ENCODE data around the gene TMEM200A.
"Not testable (repeated sequence)": the region's sequence is repeated elsewhere in the genome, so short reads cannot be mapped to it uniquely, and the experiment has no call there.

Gene TMEM200A

DNA sequence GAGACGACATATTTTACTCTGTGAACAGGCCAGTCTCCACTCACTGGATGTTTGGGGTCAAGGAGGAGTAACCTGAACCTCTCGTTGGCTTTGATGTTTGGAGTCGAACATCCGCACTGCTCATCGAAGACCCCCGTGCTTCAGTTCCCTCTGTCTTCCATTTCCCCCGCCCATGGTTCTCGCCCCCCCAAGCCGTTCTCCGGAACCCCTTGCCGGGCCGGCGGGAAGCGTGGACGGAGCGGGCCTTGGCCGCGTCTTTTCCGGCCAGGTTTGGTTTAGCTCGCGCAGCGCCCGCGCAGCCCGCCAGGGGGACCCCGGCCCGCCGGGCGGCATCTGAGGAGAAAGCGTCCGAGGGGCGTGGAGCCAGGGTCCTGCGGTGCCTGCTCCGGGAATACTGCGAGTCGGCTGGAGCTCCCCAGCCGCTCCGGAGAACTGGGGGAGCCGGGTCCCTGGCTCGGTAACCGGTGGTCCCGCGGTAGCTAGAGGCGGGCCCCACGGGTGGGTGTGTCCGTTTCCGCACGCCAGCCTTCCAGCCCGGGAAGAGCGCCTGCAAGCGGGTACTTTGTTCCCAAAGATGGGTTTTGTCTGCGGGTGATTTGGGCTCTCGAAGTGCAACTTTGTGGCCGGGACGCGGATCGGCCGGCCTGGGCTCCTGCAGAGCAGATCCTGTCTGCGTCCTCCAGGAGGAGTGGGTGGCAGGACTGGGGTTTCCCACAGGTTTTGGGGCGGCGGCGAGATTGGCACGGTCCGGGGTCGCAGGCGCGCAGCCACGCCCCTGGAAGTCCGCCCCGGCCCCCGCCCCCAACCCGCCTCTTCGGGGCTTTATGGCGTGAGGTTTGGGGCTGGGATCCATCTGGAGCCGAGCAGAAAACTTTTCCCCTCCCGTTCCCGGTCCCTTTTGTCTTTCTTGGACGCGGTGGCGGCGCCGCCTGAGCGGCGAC lies at the start of gene TMEM200A:
Gene TMEM200A, plus strand, starts transcription at position 852 of the 941 bp plus-strand sequence. CDS start 74,406 bp downstream, outside the sequence.
- Mint-ChIP-seq H3K9me3 (peaks cover 12% of the 10 kb centered on the region), H3K4me3 (peak within 1 kb of the TSS; percentile 78), H3K27ac (no peak within 1 kb of the TSS), H3K4me1 (ENCODE audit: low read depth) (peaks cover 17% of the 10 kb centered on the region), H3K36me3 (ENCODE audit: low read depth) (peaks cover 2% of the 10 kb centered on the region), H3K27me3 (ENCODE audit: low read depth) (peaks cover 50% of the 10 kb centered on the region)
- DNase-seq (ENCODE audit: low spot score) = peak; percentile 40

DNA sequence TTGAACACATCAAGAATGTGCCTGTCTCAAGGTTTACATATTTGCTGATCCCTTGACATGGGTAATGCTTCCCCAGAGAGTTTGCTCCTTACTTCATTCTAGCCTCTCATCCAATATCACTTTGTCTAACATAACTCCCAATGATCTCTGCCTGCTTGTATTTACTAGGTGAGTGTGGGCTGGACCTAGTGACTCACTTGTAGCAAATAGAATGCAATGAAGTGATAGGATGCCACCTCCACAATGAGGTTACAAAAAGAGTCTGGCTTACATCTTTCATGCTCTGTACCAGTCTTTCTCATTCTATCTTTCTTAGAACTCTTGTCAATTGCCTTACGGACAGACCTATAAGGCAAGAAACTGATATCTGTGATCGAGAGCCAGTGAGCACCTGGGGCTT lies 44.9 kb upstream of the TMEM200A start:
- Mint-ChIP-seq H3K9me3 (no peaks in the 10 kb centered on the region), H3K27ac (no peak overlapping the region), H3K27me3 (ENCODE audit: low read depth) (peaks cover 17% of the 10 kb centered on the region), H3K4me3 (no peak overlapping the region), H3K4me1 (ENCODE audit: low read depth) (peaks cover 5% of the 10 kb centered on the region), H3K36me3 (ENCODE audit: low read depth) (no peaks in the 10 kb centered on the region)
- no peak for DNase-seq (ENCODE audit: low spot score)

DNA sequence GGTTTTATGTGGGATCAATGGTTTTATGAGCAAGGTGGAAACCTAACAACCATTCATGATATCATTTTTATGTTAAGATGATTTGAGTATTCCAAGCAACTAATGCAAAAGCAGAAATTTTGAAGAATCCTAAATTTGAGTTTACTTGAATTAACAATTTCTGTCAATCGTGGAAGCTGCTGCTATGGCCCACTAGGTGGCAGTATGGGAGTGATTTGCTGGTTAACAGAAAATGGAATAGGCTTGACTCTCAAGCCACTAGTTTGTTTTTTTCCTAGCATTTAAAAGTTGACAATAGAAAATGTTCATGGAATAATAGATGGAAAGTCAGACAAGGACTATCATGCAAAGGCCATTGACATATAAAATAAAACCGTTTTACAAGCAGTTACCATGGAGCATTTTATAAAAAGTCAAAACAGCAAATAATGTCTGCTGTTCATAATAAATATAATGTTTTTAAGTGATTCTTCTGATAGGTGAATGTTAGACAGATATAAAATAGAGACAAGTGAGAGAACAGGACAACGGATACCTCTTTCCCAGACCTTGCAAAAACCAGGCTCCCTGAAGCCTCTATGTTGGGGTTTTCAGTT lies 43.0 kb upstream of the TMEM200A start:
- no peak overlapping the region for H3K27ac Mint-ChIP-seq
- no peaks in the 10 kb centered on the region for H3K9me3 Mint-ChIP-seq
- H3K27me3 Mint-ChIP-seq (ENCODE audit: low read depth) = peaks cover 17% of the 10 kb centered on the region
- H3K4me3 Mint-ChIP-seq = no peak overlapping the region
- H3K4me1 Mint-ChIP-seq (ENCODE audit: low read depth) = peaks cover 5% of the 10 kb centered on the region
- no peaks in the 10 kb centered on the region for H3K36me3 Mint-ChIP-seq (ENCODE audit: low read depth)
- DNase-seq (ENCODE audit: low spot score) = peak; percentile 26

DNA sequence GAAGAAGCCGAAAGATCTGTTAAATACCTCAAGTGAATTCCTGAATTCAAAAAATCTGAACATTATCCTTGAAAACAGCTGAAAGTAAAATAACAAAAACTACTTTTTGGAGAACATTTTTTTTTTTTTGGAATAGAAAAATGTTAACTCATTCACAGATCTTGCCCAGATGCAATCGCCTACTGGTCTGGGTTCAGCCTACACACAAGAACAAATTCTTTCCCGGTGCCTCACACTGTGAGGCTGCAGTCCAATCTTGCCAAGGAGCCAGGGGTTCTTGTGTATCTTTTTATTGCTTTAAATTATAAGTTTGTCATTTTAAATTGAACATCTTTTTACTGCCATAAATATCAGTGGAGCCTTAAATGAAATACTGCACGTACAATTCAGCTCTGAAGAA lies 41.2 kb upstream of the TMEM200A start:
- H3K4me3 Mint-ChIP-seq = no peak overlapping the region
- peaks cover 1% of the 10 kb centered on the region for H3K36me3 Mint-ChIP-seq (ENCODE audit: low read depth)
- H3K9me3 Mint-ChIP-seq = peaks cover 2% of the 10 kb centered on the region
- H3K27me3 Mint-ChIP-seq (ENCODE audit: low read depth) = peaks cover 11% of the 10 kb centered on the region
- no peak overlapping the region for H3K27ac Mint-ChIP-seq
- no peak for DNase-seq (ENCODE audit: low spot score)
- H3K4me1 Mint-ChIP-seq (ENCODE audit: low read depth) = peaks cover 5% of the 10 kb centered on the region

DNA sequence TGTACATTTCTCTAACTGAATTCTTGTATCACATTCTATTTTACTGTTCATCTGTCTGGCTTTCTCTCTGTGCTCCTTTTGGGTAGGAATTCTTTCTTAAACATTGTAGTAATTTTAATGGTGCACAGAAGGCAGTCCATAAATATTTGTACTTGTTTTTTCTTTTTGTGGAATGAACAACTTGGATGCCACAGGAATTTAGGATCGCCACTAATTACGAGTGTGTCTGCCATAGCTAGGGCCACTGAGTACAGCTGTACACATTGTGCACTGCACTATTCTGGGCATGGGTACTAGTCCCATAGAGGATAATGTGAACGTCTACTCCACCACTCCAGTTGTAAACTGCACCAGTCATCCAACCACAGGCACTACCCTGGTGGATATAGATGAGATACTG lies 39.3 kb upstream of the TMEM200A start:
- no peak overlapping the region for H3K4me3 Mint-ChIP-seq
- H3K36me3 Mint-ChIP-seq (ENCODE audit: low read depth) = peaks cover 1% of the 10 kb centered on the region
- H3K27ac Mint-ChIP-seq = no peak overlapping the region
- peaks cover 5% of the 10 kb centered on the region for H3K4me1 Mint-ChIP-seq (ENCODE audit: low read depth)
- peaks cover 7% of the 10 kb centered on the region for H3K9me3 Mint-ChIP-seq
- no peak for DNase-seq (ENCODE audit: low spot score)
- peaks cover 2% of the 10 kb centered on the region for H3K27me3 Mint-ChIP-seq (ENCODE audit: low read depth)

DNA sequence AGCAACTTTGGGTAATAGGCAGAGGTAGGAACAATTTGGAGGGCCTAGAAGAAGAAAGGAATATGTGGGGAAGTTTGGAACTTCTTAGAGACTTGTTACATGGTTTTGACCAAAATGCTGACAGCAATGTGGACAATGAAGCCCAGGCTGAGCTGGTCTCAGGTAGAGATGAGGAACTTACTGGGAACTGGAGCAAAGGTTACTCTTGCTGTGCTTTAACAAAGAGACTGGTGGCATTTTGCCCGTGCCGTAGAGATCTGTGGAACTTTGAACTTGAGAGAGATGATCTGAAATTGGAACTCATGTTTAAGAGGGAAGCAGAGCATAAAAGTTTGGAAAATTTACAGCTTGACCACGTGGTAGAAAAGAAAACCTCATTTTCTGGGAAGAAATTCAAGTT lies 28.3 kb upstream of the TMEM200A start:
- Mint-ChIP-seq H3K9me3 (peaks cover 13% of the 10 kb centered on the region), H3K4me1 (ENCODE audit: low read depth) (no peaks in the 10 kb centered on the region), H3K4me3 (no peak overlapping the region), H3K27me3 (ENCODE audit: low read depth) (peaks cover 7% of the 10 kb centered on the region), H3K27ac (no peak overlapping the region), H3K36me3 (ENCODE audit: low read depth) (no peaks in the 10 kb centered on the region)
- DNase-seq (ENCODE audit: low spot score) = no peak

DNA sequence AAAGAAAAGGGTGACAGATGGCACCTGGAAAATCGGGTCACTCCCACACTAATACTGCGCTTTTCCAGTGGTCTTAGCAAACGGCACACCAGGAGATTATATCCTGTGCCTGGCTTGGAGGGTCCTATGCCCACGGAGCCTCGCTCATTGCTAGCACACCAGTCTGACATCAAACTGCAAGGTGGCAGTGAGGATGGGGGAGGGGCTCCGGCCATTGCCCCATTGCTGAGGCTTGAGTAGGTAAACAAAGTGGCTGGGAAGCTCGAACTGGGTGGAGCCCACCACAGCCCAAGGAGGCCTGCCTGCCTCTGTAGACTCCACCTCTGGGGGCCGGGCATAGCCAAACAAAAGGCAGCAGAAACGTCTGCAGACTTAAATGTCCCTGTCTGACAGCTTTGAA lies 19.5 kb upstream of the TMEM200A start:
- H3K4me1 Mint-ChIP-seq (ENCODE audit: low read depth); DNase-seq (ENCODE audit: low spot score); H3K36me3 Mint-ChIP-seq (ENCODE audit: low read depth); H3K27me3 Mint-ChIP-seq (ENCODE audit: low read depth); H3K27ac Mint-ChIP-seq; H3K9me3 Mint-ChIP-seq; H3K4me3 Mint-ChIP-seq: not testable (repeated sequence)

DNA sequence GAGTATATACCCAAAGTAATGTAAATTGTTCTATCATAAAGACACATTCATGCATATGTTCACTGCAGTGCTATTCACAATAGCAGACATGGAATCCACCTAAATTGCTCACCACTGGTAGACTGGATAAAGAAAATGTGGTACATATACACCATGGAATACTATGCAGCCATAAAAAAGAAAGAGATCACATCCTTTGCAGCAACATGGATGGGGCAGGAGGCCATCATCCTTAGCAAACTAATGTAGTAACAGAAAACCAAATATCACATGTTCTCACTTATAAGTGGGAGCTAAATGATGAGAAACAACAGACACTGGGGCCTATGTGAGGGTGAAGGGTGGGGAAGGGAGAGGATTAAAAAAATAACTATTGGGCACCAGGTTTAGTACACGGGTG lies 11.5 kb upstream of the TMEM200A start:
- Mint-ChIP-seq H3K4me1 (ENCODE audit: low read depth) (no peaks in the 10 kb centered on the region), H3K9me3 (peaks cover 8% of the 10 kb centered on the region), H3K4me3 (no peak overlapping the region), H3K27me3 (ENCODE audit: low read depth) (peaks cover 10% of the 10 kb centered on the region), H3K27ac (no peak overlapping the region), H3K36me3 (ENCODE audit: low read depth) (no peaks in the 10 kb centered on the region)
- no peak for DNase-seq (ENCODE audit: low spot score)

DNA sequence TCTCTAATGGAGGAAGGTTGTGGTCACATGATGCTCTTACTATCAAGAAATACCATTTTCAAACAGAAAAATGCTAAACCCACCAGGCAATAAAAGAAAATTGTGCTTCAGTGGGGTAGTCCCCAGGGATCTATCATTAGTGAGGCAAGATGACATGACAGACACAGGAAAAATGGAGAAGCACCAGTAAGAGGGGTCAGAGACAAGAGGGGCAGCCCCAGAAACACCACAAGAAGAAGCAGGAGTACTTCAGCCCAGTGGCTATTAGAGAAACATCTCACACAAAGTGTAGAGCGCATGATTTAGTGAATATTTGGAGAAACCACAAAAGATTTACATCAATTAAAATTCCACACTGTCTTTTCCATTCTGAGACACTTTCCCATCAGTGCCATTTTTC lies 10.2 kb upstream of the TMEM200A start:
- Mint-ChIP-seq H3K27ac (no peak overlapping the region), H3K4me1 (ENCODE audit: low read depth) (no peaks in the 10 kb centered on the region), H3K36me3 (ENCODE audit: low read depth) (no peaks in the 10 kb centered on the region), H3K4me3 (no peak overlapping the region), H3K27me3 (ENCODE audit: low read depth) (peaks cover 18% of the 10 kb centered on the region), H3K9me3 (peaks cover 8% of the 10 kb centered on the region)
- DNase-seq (ENCODE audit: low spot score) = no peak

DNA sequence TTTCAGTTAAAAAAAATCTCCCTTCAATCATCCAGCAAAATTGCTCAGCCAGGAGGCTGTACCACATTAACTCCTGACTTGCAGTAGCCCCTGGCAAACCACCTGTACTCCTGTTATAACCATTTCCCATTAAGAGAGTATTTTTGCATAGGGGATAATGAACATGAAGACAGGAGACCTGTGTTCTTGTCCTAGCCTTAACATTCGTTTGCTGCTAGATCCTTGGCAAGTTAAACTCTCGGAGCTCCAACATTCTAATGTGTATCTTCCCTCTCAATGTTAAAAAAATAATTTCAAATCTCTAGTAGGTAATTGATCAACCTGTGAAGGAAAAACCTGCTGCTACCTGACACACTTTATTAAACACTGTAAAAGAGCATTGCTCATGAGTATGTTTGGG lies 8.4 kb upstream of the TMEM200A start:
- no peak overlapping the region for H3K27ac Mint-ChIP-seq
- peaks cover 13% of the 10 kb centered on the region for H3K9me3 Mint-ChIP-seq
- no peaks in the 10 kb centered on the region for H3K4me1 Mint-ChIP-seq (ENCODE audit: low read depth)
- H3K27me3 Mint-ChIP-seq (ENCODE audit: low read depth) = peaks cover 18% of the 10 kb centered on the region
- no peak for DNase-seq (ENCODE audit: low spot score)
- no peak overlapping the region for H3K4me3 Mint-ChIP-seq
- no peaks in the 10 kb centered on the region for H3K36me3 Mint-ChIP-seq (ENCODE audit: low read depth)

DNA sequence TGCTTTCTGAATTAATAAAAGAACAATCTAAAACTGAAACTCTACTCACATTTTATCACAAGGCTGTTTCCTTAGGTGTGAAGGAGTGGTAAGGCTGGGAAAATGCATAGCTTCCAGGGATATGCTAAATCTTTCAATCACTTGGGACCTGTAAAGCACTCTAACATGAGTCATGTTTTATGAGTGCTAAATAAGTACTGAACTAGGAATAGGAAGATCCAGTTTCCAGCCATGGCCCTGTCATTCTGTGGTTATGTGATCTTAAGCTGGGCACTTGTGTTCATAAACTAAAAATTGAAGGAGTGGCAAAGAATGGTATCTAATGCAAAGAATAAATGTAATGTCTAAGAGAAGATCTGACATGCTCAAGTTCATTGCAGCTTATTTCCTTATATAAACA lies 6.1 kb upstream of the TMEM200A start:
- H3K9me3 Mint-ChIP-seq = peaks cover 12% of the 10 kb centered on the region
- H3K27ac Mint-ChIP-seq = no peak overlapping the region
- H3K36me3 Mint-ChIP-seq (ENCODE audit: low read depth) = peaks cover under 1% of the 10 kb centered on the region
- peaks cover 2% of the 10 kb centered on the region for H3K4me1 Mint-ChIP-seq (ENCODE audit: low read depth)
- H3K27me3 Mint-ChIP-seq (ENCODE audit: low read depth) = peaks cover 28% of the 10 kb centered on the region
- no peak for DNase-seq (ENCODE audit: low spot score)
- no peak overlapping the region for H3K4me3 Mint-ChIP-seq

DNA sequence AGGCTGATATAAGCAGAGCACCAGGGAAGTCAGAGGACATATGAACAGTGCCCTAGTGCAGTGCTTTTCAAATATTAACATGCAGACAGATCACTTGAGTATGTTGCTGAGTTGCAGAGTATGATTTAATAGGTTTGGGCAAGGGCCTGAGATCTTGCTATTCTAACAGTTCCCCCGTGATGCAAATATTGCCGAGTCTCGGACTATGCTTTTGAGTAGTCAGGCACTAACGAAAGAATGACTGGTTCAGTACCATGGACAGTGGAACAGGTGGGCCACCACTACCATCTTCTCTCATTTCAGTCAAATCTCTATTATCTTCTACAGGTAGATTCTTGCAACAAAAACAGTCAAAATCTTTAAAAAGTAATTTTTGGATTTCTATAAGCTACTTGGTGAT lies 3.7 kb upstream of the TMEM200A start:
- DNase-seq (ENCODE audit: low spot score) = no peak
- peaks cover 2% of the 10 kb centered on the region for H3K36me3 Mint-ChIP-seq (ENCODE audit: low read depth)
- peaks cover 11% of the 10 kb centered on the region for H3K4me1 Mint-ChIP-seq (ENCODE audit: low read depth)
- H3K9me3 Mint-ChIP-seq = peaks cover 12% of the 10 kb centered on the region
- no peak overlapping the region for H3K27ac Mint-ChIP-seq
- no peak overlapping the region for H3K4me3 Mint-ChIP-seq
- peaks cover 35% of the 10 kb centered on the region for H3K27me3 Mint-ChIP-seq (ENCODE audit: low read depth)

DNA sequence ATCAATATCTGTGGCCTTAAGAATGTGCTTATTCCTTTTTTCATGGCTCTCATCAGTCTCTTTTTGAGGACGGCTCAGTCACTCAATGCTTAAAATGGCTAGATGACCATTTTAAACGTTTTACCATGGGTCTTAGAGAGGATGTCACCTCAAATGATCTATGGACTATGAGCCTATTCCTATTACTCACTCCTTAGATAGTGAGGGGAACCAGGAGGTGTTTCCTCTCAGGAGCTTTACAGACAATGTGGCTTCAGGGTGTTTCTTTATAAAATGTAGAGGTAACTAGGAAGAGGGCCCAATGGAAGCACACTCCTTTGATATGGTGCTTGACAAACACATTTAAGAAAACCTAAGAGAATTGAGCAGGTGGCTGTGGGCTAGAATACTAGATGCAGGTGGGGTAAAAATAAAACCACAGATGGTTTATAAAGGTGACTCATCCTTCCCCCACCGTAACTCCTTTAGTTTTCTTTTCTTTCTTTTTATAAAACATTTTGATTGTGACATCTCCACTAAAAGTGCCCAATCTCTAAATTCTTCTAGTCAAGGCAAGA lies 1.5 kb upstream of the TMEM200A start:
- H3K4me1 Mint-ChIP-seq (ENCODE audit: low read depth) = peaks cover 17% of the 10 kb centered on the region
- H3K27me3 Mint-ChIP-seq (ENCODE audit: low read depth) = peaks cover 47% of the 10 kb centered on the region
- no peak overlapping the region for H3K27ac Mint-ChIP-seq
- no peak for DNase-seq (ENCODE audit: low spot score)
- H3K36me3 Mint-ChIP-seq (ENCODE audit: low read depth) = peaks cover 2% of the 10 kb centered on the region
- peaks cover 12% of the 10 kb centered on the region for H3K9me3 Mint-ChIP-seq
- peak overlapping the region; percentile 71 for H3K4me3 Mint-ChIP-seq

Measured in T-helper 2 cell treated with Interferon-gamma antibody and Interleukin-4, amounts not matched to agents 5 μg/mL and 100 μg/mL, for 36 hours (primary cell).